Glutamatergic neuron (in vitro differentiated cells): ENCODE measurements around the gene LRRC51. TPM values are rescaled to one million over a fixed set of nuclear protein-coding genes. Genes with fewer than 3 reads are reported as not detected.

ENCODE experiments used
- DNase-seq: peaks from one replicate; pipeline ENCODE4 v3.0.0; 2022
- H3K27ac Mint-ChIP-seq: one replicate; pipeline ENCODE4 v1.8.0; 2020; ENCODE audit warnings: mild to moderate bottlenecking, mixed read lengths, inconsistent platforms; ENCODE audit not compliant: unreplicated experiment
- H3K27me3 Mint-ChIP-seq: one replicate; pipeline ENCODE4 v1.8.0; 2020; ENCODE audit warnings: mild to moderate bottlenecking, moderate library complexity, mixed read lengths, inconsistent platforms; ENCODE audit not compliant: unreplicated experiment
- H3K36me3 Mint-ChIP-seq: one replicate; pipeline ENCODE4 v1.8.0; 2020; ENCODE audit warnings: mild to moderate bottlenecking, mixed read lengths, inconsistent platforms; ENCODE audit not compliant: unreplicated experiment
- H3K4me1 Mint-ChIP-seq: one replicate; pipeline ENCODE4 v1.8.0; 2020; ENCODE audit warnings: mild to moderate bottlenecking, low read depth, mixed read lengths, inconsistent platforms; ENCODE audit not compliant: unreplicated experiment
- H3K4me3 Mint-ChIP-seq: one replicate; pipeline ENCODE4 v1.8.0; 2020; ENCODE audit warnings: mild to moderate bottlenecking, mixed read lengths, inconsistent platforms; ENCODE audit not compliant: unreplicated experiment
- H3K9me3 Mint-ChIP-seq: one replicate; pipeline ENCODE4 v1.8.0; 2020; ENCODE audit warnings: mild to moderate bottlenecking, moderate library complexity, mixed read lengths, inconsistent platforms; ENCODE audit not compliant: unreplicated experiment
- total RNA-seq: library from RNA; stranded (reverse); fragmentation: NEBNext Ultra II Directional; extraction: Animal tissue kit (Norgen Biotek cat#: 25700); gene quantifications from one replicate; pipeline ENCODE4 v1.2.1, GENCODE V29; 2021; ENCODE audit not compliant: unreplicated experiment
- TF ChIP-seq, protein P1 (sequence below): fragments of 200-600 bp; sonication (generic); IDR thresholded peaks from one replicate; pipeline ENCODE4 v1.5.0; 2021; ENCODE audit not compliant: partially characterized antibody, unreplicated experiment

The LRRC51 gene
- total RNA-seq, 1 donor from 2014 or later: 8.3 TPM

DNA sequence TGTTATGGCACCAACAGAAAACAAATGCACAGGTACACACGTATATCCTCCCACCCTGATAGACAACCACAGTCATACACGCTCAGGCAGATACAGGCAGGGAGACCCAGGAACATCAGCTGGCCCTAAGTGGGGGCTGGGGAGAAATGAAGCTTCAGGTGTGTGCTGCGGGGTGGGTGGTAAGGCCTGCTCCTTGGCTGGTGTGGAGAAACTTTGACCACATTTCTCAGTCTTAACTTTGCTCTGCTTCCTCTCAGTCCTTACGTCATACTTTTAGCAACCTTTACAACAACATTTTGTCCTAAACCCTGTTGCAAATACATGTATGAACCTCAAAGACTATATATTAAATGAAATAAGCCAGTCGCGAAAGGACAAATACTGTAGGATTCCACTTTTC lies 38.5 kb downstream of the LRRC51 start:
- H3K27me3 Mint-ChIP-seq: peaks cover 11% of the 10 kb centered on the region
- no peak overlapping the region for H3K27ac Mint-ChIP-seq
- H3K9me3 Mint-ChIP-seq: no peaks in the 10 kb centered on the region
- no peak for DNase-seq
- no peak overlapping the region for H3K4me3 Mint-ChIP-seq
- H3K4me1 Mint-ChIP-seq: no peaks in the 10 kb centered on the region
- H3K36me3 Mint-ChIP-seq: peaks cover 15% of the 10 kb centered on the region
- TF ChIP-seq, protein P1, sequence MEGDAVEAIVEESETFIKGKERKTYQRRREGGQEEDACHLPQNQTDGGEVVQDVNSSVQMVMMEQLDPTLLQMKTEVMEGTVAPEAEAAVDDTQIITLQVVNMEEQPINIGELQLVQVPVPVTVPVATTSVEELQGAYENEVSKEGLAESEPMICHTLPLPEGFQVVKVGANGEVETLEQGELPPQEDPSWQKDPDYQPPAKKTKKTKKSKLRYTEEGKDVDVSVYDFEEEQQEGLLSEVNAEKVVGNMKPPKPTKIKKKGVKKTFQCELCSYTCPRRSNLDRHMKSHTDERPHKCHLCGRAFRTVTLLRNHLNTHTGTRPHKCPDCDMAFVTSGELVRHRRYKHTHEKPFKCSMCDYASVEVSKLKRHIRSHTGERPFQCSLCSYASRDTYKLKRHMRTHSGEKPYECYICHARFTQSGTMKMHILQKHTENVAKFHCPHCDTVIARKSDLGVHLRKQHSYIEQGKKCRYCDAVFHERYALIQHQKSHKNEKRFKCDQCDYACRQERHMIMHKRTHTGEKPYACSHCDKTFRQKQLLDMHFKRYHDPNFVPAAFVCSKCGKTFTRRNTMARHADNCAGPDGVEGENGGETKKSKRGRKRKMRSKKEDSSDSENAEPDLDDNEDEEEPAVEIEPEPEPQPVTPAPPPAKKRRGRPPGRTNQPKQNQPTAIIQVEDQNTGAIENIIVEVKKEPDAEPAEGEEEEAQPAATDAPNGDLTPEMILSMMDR: no peak

DNA sequence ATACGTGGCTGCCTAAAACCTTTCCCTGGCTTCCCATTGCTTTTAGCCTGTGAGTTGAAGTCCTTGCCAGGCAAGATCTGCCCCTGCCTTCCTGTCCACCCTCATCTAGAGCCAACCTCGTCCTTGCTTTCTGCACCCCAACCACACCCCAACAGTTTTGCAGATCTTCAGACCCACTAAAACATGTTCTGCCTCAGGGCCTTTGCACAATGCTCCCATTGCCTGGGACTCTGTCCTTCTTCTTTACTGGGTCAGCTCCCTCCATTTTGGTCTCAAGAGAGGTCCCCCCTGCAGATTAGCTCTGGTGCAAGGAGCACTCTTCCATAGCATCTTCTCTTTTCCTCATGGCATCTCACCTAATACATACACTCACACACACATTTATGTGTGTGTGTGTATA lies 40.3 kb downstream of the LRRC51 start:
- H3K36me3 Mint-ChIP-seq: peaks cover 20% of the 10 kb centered on the region
- peaks cover 13% of the 10 kb centered on the region for H3K27me3 Mint-ChIP-seq
- DNase-seq: no peak
- H3K9me3 Mint-ChIP-seq: no peaks in the 10 kb centered on the region
- TF ChIP-seq, protein P1: no peak
- no peak overlapping the region for H3K27ac Mint-ChIP-seq
- no peaks in the 10 kb centered on the region for H3K4me1 Mint-ChIP-seq
- peak overlapping the region; percentile 59 for H3K4me3 Mint-ChIP-seq

DNA sequence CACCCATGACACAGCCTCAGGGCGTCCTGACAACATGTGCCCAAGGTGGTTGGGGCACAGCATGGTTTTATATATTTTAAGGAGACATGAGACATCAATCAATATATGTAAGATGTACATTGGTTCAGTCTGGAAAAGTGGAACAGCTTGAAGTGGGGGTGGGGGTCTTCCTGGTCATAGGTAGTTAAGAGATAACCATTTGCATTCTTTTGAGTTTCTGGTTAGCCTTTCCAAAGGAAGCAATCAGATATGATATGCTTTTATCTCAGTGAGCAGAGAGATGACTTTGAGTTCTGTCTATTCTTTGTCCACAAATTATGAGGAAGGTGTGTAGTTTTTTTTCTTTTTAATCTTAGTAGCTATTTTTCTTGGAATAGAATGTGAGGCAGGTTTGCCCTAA lies 42.0 kb downstream of the LRRC51 start:
- H3K27ac Mint-ChIP-seq: no peak overlapping the region
- peaks cover 9% of the 10 kb centered on the region for H3K27me3 Mint-ChIP-seq
- DNase-seq: no peak
- H3K36me3 Mint-ChIP-seq: peaks cover 15% of the 10 kb centered on the region
- H3K4me3 Mint-ChIP-seq: no peak overlapping the region
- H3K9me3 Mint-ChIP-seq: no peaks in the 10 kb centered on the region
- H3K4me1 Mint-ChIP-seq: no peaks in the 10 kb centered on the region
- TF ChIP-seq, protein P1: no peak

DNA sequence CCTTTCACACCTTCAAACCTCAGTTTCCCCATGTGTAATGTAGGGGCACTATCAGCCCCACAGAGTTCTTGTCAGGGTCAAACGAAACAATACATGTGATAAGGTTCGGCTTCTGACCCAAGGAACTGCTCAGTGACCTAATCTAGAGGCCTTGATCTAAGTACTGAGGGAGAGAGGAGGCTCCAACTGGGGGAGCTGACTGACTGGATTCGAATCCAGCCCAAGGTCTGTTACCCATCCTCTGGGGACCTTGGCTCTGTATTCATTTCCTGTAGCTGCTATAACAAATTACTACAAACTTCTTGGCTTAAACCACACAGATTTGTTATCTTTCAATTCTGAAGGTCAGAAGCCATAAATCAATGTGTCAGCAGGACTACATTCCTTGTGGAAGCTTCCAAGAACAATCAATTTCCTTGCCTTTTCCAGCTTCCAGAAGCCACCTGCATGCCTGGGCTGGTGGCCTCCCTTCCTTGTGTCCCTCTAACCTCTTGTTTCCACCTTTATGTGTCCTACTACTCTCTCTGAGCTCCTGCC lies 42.5 kb downstream of the LRRC51 start:
- H3K27me3 Mint-ChIP-seq: peaks cover 9% of the 10 kb centered on the region
- no peak overlapping the region for H3K27ac Mint-ChIP-seq
- no peaks in the 10 kb centered on the region for H3K4me1 Mint-ChIP-seq
- no peak overlapping the region for H3K4me3 Mint-ChIP-seq
- H3K9me3 Mint-ChIP-seq: peaks cover 3% of the 10 kb centered on the region
- TF ChIP-seq, protein P1: no peak
- H3K36me3 Mint-ChIP-seq: peaks cover 15% of the 10 kb centered on the region
- DNase-seq: no peak

DNA sequence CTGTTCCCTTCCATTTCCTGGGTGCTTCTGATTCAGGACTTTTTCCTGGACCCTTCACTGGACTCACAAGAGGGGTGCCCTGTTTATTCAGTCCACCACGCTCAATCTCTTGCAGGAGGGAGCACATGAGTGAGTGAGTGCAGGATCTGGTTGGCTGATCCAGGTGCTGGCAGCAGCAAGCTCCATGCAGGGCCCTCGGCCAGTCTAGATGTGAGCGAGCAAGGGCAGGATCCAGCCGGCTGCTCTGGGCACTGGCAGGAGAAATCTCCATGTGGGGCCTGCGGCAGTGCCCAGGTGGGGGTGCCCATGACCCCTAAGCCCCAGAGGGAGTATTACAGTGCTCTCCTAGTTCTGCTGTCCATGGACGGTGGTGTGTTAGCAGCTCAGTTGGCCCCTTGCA lies 43.4 kb downstream of the LRRC51 start:
- TF ChIP-seq, protein P1: no peak
- H3K27ac Mint-ChIP-seq: no peak overlapping the region
- DNase-seq: no peak
- H3K36me3 Mint-ChIP-seq: peaks cover 22% of the 10 kb centered on the region
- no peaks in the 10 kb centered on the region for H3K4me1 Mint-ChIP-seq
- H3K9me3 Mint-ChIP-seq: peaks cover 3% of the 10 kb centered on the region
- H3K4me3 Mint-ChIP-seq: no peak overlapping the region
- H3K27me3 Mint-ChIP-seq: peaks cover 7% of the 10 kb centered on the region
